GM21528 (cell line): ENCODE data around the gene TOB2.

Experiments
- ATAC-seq: cut with Tn5 transposase; IDR thresholded peaks from one replicate; pipeline ENCODE4 v1.9.1; 2021; ENCODE audit warnings: mild to moderate bottlenecking, moderate library complexity; ENCODE audit not compliant: unreplicated experiment, low FRiP score

Gene TOB2

DNA sequence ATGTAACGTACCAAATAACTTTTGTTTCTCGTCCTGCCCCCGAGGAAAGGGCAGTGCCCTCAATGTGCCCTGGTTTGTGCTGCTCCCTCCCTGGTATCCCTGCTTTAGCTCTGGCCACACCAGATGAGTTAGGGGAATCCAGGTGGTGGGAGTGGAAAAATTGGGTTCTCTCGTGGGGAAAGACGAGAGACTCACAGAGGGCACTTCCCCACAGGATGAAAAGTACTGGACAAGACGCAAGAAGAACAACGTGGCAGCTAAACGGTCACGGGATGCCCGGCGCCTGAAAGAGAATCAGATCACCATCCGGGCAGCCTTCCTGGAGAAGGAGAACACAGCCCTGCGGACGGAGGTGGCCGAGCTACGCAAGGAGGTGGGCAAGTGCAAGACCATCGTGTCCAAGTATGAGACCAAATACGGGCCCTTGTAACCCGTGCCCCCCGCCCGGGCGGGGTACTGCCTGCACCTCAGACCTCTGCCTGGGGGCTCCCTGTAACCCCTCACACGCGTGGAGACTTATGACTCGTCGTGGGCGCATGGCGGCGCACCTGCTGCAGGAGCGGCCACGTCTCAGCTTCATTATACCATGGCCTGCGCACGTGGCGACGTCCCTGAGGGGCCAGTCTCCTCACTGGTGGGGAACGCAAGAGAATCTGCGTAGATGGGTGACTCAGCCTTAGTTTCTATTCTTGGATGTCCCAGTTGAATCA, 50.9 kb downstream of the TOB2 start:
- ATAC-seq, result no peak

DNA sequence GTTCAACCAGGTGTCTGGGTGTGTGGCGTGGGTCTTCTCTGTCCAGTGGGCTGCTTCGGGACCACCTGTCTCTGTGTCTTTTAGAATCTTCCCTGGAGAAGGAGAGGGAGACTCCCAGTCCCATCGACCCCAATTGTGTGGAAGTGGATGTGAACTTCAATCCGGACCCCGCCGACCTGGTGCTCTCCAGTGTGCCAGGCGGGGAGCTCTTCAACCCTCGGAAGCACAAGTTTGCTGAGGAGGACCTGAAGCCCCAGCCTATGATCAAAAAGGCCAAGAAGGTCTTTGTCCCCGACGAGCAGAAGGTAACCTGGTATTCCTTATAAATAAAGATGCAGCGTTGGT, 52.6 kb downstream of the TOB2 start:
- no peak for ATAC-seq

DNA sequence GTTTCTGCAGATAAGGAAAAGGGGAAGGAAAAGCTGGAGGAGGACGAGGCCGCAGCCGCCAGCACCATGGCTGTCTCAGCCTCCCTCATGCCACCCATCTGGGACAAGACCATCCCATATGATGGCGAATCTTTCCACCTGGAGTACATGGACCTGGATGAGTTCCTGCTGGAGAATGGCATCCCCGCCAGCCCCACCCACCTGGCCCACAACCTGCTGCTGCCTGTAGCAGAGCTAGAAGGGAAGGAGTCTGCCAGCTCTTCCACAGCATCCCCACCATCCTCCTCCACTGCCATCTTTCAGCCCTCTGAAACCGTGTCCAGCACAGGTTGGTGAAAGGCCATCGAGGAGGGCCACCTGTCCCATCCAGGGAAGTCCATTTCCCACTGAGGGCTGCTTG, 59.3 kb downstream of the TOB2 start:
- ATAC-seq, result no peak

DNA sequence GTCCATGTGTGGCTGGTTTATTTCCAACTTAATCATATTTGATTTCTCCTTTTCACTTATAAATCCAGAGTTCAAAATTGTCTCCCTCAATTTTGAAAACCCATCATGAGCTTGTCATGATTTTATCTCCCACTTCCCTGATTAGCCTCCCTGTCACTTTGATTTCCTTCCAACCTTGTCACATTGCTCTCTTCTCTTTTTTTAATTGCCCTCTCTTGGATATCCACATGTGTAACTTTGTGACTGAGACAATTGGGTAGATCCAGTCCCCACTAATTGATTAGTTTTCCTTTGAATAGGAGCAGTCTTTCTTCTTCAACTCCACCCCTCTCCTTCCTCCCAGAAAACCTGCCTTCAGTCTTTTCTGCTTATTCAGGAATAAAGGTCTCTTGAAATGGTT, 62.5 kb downstream of the TOB2 start:
- no peak for ATAC-seq
